NCI-H748 treated with DMSO at 0.1 percent for 48 hours (cell line): ENCODE measurements around the gene NT5DC1.
A peak's percentile ranks its signal among the peaks of the same experiment; 100 is the strongest.
"Not testable (repeated sequence)": the region's sequence is repeated elsewhere in the genome, so short reads cannot be mapped to it uniquely, and the experiment has no call there.

Source experiments
- DNase-seq: peaks from one replicate; lab custom pipeline; 2025; lab: John Stamatoyannopoulos, UW

NT5DC1 gene

GRCh38 chr6:116090251-116090650, 10.4 kb upstream of the NT5DC1 start:
- no peak for DNase-seq

GRCh38 chr6:116094041-116094440, 6.6 kb upstream of the NT5DC1 start:
- DNase-seq, result no peak

DNA sequence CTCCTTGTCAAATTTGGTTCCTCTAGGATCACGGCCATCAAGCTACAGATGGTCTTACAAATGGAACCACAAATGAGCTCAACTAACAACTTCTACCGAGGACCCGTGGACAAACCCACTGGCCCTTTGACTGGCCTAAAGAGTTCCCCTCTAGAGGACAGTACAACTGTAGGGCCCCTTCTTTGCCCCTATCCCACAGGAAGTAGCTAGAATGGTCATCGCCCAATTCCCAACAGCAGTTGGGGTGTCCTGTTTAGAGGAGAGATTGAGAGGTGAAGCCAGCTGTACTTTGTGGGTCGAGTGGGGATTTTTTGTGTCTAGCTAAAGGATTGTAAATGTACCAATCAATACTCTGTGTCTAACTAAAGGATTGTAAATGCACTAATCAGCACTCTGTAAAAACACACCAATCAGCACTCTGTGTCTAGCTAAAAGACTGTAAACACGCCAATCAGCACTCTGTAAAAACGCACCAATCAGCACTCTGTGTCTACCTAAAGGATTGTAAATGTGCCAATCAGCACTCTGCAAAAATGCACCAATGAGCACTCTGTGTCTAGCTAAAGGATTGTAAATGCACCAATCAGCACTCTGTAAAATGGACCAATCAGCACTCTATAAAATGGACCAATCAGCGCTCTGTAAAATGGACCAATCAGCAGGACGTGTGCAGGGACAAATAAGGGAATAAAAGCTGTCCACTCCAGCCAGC, 4.4 kb upstream of the NT5DC1 start:
- not testable (repeated sequence) for DNase-seq

GRCh38 chr6:116096979-116097816, 3.5 kb upstream of the NT5DC1 start:
- DNase-seq, result peak; percentile 3

GRCh38 chr6:116099036-116099435, 1.6 kb upstream of the NT5DC1 start:
- no peak for DNase-seq

- DNase-seq, result no peak
Observed at GRCh38 chr6:116101302-116101718, 657 bp downstream of the NT5DC1 start.

- DNase-seq, result no peak
Observed at GRCh38 chr6:116101790-116102189, 1.1 kb downstream of the NT5DC1 start.

DNA sequence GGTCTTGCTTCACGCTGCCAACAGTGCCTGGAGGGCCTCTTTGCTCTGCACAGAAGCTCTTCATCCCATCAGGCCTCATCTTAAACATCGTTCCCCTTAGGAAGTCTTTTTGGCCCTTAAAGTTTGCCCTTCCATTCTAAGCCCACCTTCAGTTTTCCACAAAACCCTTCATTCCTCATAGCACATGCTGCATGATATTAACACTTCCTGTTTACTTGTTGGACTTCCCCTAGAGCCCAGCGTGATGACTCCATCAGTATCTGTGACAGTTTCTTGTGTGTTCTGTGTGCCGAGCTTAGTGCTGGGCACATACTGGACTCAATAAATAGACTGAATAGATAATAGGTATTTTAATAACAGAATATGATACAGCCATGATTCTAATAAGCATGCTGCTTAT, 2.2 kb downstream of the NT5DC1 start:
- no peak for DNase-seq

DNA sequence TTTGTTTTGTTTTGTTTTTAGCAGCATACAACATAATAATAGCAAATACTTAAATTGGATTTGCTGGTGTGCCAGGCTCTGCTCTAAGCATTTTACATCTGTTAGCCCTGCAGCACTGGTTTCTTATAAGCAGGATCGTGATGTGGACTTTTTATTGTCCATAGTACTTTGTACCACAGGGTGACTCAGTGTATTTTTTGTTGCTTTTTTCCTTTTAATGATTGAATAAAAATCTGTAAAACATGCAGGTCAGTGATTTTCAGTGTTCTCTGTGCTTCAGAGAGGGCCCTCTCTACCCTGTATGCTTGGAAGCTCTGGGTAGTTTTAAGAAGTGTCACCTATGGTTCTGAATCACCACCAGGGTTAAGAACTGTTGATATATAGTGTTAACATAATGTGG, 4.0 kb downstream of the NT5DC1 start:
- DNase-seq, result no peak

DNA sequence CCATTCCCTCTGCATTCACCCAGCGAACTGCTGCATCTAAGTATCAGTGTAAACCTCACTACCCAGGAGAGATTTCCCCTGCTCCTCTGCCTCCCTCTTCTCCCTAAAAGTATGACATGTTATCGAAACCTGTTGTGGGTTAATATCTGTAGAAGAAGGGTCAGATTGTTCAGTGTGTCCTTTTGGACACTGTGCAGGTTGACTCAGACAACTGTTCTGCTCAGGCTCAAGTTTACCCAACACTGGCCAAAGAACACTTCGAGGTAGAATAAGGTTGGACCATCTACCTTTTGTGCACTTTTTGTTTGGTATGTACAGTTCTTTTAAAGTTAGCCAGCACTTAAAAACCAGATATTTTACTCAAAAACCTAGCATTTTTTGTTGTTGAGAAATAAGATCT, 4.6 kb downstream of the NT5DC1 start:
- no peak for DNase-seq

GRCh38 chr6:116106146-116106545, 5.5 kb downstream of the NT5DC1 start:
- no peak for DNase-seq

DNA sequence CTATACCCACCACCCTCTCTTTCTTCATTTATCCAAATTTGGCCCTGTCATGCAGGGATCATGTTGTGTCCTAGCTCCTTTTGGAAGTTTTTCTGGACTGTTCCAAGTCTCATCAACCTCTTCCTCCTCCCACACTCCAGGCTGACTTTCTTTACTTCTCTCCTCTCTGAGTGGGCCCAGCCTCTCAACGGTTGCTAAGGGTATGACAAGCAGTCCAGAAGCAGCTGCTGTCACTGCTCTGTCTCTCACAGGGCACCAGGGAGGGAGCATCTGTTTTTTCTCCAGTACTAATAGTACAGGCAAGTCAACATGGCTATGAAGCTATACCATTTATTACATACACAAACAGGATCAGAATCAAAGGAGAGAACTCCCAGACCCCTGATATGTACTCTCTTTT, 8.2 kb downstream of the NT5DC1 start:
- no peak for DNase-seq

GRCh38 chr6:116111552-116112528, 11.2 kb downstream of the NT5DC1 start:
- peak; percentile 45 for DNase-seq

DNA sequence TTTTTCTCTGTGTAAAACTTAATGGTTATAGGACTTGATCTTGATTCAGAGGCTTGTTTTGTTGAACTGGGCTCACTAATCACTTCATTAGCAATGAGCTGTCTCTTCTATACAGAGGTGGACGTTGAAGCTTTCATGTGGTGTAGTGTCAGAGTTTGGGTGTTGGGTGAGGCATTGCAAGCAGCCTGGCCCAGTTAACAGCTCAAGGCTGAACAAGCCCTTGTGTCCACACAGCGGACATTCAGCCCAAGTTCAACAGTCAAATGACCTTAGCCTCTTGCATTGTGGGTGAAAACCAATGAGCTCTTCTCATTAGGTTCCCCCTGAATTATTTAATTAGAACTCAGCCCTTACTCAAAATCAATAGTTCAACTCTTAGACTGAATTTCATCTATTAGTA, 12.7 kb downstream of the NT5DC1 start:
- no peak for DNase-seq

- no peak for DNase-seq
Observed at GRCh38 chr6:116115781-116116180, 15.1 kb downstream of the NT5DC1 start.

GRCh38 chr6:116118608-116119007, 18.0 kb downstream of the NT5DC1 start:
- no peak for DNase-seq

DNA sequence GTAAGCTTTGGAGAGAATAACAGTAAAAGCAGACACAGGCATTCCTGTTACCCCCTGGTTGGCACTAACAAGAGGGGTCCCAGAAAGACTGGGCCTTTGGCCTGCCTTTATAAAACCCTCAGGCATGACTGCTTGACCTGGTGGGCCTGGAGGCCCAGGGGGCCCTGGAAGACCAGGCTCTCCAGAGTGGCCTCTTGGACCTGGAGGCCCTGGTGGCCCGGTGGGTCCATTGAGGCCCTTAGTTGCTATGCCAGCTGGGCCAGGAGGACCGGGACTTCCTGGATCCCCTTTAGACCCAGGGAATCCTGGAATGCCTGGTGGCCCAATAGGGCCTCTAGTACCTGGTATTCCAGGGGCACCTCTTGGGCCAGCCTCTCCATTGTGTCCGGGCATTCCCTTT, 19.8 kb downstream of the NT5DC1 start:
- no peak for DNase-seq

GRCh38 chr6:116126032-116126431, 25.4 kb downstream of the NT5DC1 start, which contains the start of gene COL10A1:
COL10A1 (minus strand) TSS chr6:116126132; CDS start chr6:116125492, 640 bp downstream.
- no peak for DNase-seq

DNA sequence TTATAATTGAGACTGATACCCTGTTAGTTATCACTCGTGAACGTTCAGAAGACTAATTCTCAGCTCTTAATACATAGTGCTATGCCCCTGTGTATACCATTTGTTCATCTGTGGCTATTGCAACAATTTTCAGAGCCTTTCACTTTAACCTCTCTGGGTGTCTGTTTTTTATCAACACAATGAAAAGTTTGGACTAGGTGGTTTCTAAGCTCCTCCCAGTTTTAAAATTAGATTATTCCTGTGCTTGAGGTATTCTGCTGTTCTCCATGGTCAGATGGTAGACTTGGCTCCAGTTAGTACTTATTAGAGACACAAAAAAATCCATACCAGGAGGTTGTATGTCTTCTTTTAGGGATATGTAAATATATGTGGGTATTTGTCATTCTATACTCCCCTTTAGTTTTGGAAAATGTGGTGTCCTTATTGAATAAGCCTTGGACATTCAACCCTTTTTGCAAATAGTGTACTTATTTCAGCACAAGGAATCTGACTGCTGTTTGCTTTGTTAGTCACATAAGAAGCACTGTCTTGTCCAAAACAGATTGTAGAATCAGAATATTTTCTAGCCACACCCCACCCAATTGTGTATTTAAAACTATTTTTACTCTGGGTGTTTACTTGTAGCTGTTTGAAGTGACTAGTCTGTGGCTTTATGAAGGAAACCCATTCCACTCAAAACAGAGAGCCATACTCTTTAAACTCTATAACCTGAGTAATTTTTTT, 27.3 kb downstream of the NT5DC1 start:
- DNase-seq, result no peak

GRCh38 chr6:116133453-116133852, 32.8 kb downstream of the NT5DC1 start:
- no peak for DNase-seq

DNA sequence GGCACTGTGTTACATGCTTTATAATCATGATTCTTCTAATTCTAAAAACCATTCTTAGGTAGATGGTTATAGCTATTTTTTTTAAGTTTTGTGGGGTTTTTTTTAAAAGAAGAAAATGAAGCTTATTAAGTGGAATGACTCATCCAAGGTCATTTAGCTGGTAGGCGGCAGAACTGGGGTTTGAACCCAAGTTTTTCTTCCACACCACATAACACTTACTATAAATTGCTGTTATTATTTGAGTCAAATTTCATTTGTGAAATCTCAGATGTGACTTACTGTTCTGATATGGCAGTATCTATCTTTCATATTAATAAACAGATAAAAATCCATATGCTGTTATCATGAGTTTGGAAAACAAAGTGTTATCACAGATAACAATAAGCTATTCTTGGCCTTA, 35.7 kb downstream of the NT5DC1 start:
- DNase-seq, result no peak
